GM12801 (cell line): Measurements from ENCODE around the gene ENDOV.

Experiments used
- CTCF ChIP-seq: IDR thresholded peaks from one replicate; pipeline ENCODE4 v1.5.1; 2011; ENCODE audit warnings: control low read depth; ENCODE audit not compliant: insufficient read length; ENCODE audit errors: extremely low read depth

The ENDOV gene

DNA sequence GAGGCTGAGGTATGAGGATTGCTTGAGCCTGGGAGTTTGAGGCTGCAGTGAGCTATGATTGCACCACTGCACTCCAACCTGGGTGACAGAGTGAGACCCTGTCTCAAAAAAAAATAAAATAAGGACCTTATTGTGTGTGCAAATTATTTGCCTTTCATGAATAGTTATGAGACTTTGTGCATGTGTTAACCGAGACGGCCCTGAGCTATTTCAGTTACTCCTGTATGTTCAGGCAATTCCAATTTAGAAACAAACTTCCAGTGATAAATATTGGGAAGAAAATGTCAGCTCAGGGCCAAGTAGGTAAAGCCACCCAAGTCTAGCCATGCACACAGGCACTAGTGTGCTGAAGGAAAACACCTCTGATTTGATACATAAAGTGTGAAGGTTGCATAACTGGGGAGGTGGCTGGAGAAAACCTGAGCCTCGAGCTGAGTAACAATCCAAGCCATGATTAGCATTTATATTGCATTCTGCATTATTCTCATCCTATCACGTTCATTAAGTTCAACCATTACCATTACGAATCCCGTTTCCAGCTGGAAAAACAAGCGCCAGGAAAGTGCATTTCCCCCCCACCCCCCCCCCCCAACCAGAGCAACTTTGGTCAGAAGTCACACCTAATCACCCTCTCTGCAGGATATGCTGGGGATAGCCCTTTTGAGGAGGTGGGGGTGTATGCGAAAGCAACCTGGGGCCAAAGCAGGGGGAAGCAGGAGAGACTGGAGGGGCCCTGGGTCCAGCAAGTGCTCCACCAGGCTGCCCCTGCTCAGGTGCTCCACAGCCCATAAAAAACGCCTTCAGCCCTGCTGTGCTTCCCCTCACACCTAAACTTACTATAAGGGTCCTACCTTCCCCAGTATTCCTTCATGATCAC, 18.6 kb upstream of the ENDOV start:
- no peak for TF ChIP-seq CTCF

DNA sequence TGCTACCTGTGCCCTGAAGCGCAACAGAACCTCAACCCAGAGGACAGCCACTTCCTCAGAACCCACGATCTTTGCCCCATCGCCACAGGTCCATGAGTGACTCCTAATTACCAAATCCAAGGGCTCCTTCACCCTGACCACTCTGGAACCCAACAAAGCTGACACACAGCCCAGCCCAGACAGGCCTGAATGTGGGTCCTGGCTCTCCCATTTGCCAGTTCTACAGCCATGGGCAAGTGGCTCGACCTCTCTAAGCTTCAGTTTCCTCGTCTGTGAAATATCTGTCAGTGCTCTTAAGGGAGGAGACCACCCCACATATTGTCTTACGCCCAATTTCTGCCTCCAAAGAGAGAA, 18.0 kb upstream of the ENDOV start:
- TF ChIP-seq CTCF = no peak

DNA sequence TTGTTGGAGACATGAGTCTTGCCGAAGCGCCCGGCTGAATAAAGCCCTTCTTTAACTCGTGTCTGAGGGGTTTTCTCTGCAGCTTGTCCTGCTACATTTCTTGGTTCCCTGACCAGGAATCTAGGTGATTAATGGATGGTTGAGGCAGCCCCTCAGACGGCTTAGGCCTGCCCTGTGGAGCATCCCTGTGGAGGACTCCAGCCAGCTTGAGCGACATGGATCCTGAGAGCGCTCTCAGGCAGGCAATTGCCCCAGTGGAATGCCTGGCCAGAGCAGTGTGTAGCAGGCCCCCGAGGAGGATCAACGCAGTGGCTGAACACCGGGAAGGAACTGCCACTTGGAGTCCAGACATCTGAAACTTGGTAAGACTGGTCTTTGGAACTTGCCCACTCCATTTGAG, 17.3 kb upstream of the ENDOV start:
- TF ChIP-seq CTCF = no peak

- no peak for TF ChIP-seq CTCF
These were observed 12.0 kb upstream of the ENDOV start for GRCh38 chr17:80402959-80403358.

DNA sequence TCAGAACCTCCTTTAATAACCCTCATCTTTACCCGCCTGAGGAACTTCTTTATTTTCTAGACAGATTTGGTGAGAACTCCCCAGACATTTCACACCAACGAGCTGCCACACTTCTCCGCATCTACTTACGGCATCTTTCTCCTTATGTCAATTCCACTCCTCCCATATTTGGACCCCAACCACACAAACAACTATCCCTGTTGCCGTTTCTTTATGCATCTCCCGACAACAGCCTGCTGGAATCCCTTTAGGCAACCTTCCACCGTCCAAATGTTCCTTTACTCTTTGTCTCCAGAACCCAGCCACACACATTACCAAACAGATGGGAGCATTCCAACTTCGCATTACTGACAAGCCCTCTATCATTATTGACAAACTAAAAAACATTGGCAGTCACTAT, 8.8 kb upstream of the ENDOV start:
- TF ChIP-seq CTCF = no peak

GRCh38 chr17:80408872-80409271, 6.1 kb upstream of the ENDOV start:
- TF ChIP-seq CTCF = no peak

- TF ChIP-seq CTCF = no peak
These were observed 5.3 kb upstream of the ENDOV start for GRCh38 chr17:80409626-80410025.
